Naive thymus-derived CD4-positive, alpha-beta T cell (primary cell): Measurements from ENCODE around the gene RTEL1. TPM values are rescaled to one million over a fixed set of nuclear protein-coding genes. Genes with fewer than 3 reads are reported as not detected.
"Not testable (repeated sequence)": the region's sequence is repeated elsewhere in the genome, so short reads cannot be mapped to it uniquely, and the experiment has no call there.

Source experiments
- ATAC-seq: fragments of 150-1000 bp; cut with Tn5 transposase; 2 replicates; pipeline ENCODE4 v1.10.0; 2021; ENCODE audit warnings: mild to moderate bottlenecking, moderate library complexity
- CTCF ChIA-PET: fragments of 350-600 bp; sonication (Branson Sonifier 250); formaldehyde crosslinking; loops from one replicate; lab custom pipeline; 2021; ENCODE audit warnings: antibody characterized with exemption; lab: Charles Lee
- POLR2A ChIA-PET: fragments of 350-600 bp; sonication (Branson Sonifier 250); formaldehyde crosslinking; loops from one replicate; lab custom pipeline; 2021; ENCODE audit warnings: antibody characterized with exemption, inconsistent platforms; lab: Charles Lee
- DNase-seq, 9 donors: peaks; one replicate each; pipeline versions ENCODE4 v3.0.0 to v3.0.0-alpha.2; 2020 to 2022; ENCODE audit warnings: mixed read lengths in 1 of 9
- H3K27ac ChIP-seq: one replicate; pipeline ENCODE4 v1.7.0; 2013; ENCODE audit warnings: mild to moderate bottlenecking, low read depth, low read length, moderate library complexity
- H3K27me3 ChIP-seq, 2 donors: one replicate each; pipeline ENCODE4 v1.7.0; 2013; ENCODE audit warnings: low read length in 2 of 2, mild to moderate bottlenecking in 2 of 2, moderate library complexity in 2 of 2; ENCODE audit not compliant: control insufficient read depth in 2 of 2, insufficient read depth in 2 of 2
- H3K36me3 ChIP-seq, 3 experiments: 1 replicate in 2 of 3; 2 replicates in 1 of 3; pipeline ENCODE4 v1.7.0; 2013; ENCODE audit warnings: low read length in 3 of 3, mild to moderate bottlenecking in 3 of 3, moderate library complexity in 1 of 3; ENCODE audit not compliant: insufficient read depth in 3 of 3, control insufficient read depth in 2 of 3
- H3K4me1 ChIP-seq, 2 donors: one replicate each; pipeline ENCODE4 v1.7.0; 2013; ENCODE audit warnings: low read length in 2 of 2, mild to moderate bottlenecking in 2 of 2, moderate library complexity in 1 of 2; ENCODE audit not compliant: control insufficient read depth in 2 of 2, insufficient read depth in 2 of 2
- H3K4me3 ChIP-seq: 2 replicates; pipeline ENCODE4 v1.7.0; 2013; ENCODE audit warnings: mild to moderate bottlenecking, low read length
- H3K9me3 ChIP-seq, 3 experiments: 1 replicate in 2 of 3; 2 replicates in 1 of 3; pipeline ENCODE4 v1.7.0; 2013; ENCODE audit warnings: low read length in 3 of 3; ENCODE audit not compliant: control insufficient read depth in 2 of 3
- H3K27ac Mint-ChIP-seq, 9 donors: one replicate each; pipeline ENCODE4 v1.8.0; 2020 to 2022; ENCODE audit warnings: mixed read lengths in 9 of 9, mild to moderate bottlenecking in 8 of 9, moderate library complexity in 5 of 9, inconsistent platforms in 2 of 9
- H3K27me3 Mint-ChIP-seq, 5 donors: one replicate each; pipeline ENCODE4 v1.8.0; 2021 to 2022; ENCODE audit warnings: mixed read lengths in 5 of 5, mild to moderate bottlenecking in 1 of 5
- H3K36me3 Mint-ChIP-seq, 5 donors: one replicate each; pipeline ENCODE4 v1.8.0; 2020 to 2022; ENCODE audit warnings: mixed read lengths in 5 of 5, mild to moderate bottlenecking in 3 of 5, inconsistent platforms in 1 of 5
- H3K4me1 Mint-ChIP-seq, 7 donors: one replicate each; pipeline ENCODE4 v1.8.0; 2020 to 2022; ENCODE audit warnings: mixed read lengths in 7 of 7, mild to moderate bottlenecking in 3 of 7, inconsistent platforms in 1 of 7
- H3K4me3 Mint-ChIP-seq, 10 donors: one replicate each; pipeline ENCODE4 v1.8.0; 2020 to 2022; ENCODE audit warnings: mild to moderate bottlenecking in 10 of 10, mixed read lengths in 10 of 10, moderate library complexity in 6 of 10, inconsistent platforms in 2 of 10
- H3K9me3 Mint-ChIP-seq, 11 donors: one replicate each; pipeline ENCODE4 v1.8.0; 2020 to 2022; ENCODE audit warnings: mixed read lengths in 11 of 11, mild to moderate bottlenecking in 4 of 11, inconsistent platforms in 1 of 11, moderate library complexity in 1 of 11
- intact Hi-C, 2 donors: fragments of 100-400 bp; cut with micrococcal nuclease; formaldehyde crosslinking; loops; one replicate each; pipeline ENCODE4 v1.15.1; 2023
- polyA plus RNA-seq, 2 donors: library from polyadenylated mRNA; unstranded; fragments of 300-500 nt; fragmentation: Illumina TruSeq; gene quantifications; one replicate each; pipeline ENCODE4 v1.2.3, GENCODE V29; 2021
- total RNA-seq, 6 experiments: library from RNA in 5 of 6; stranded (reverse) in 5 of 6; gene quantifications; 1 replicate in 5 of 6; 2 replicates in 1 of 6; pipeline ENCODE4 v1.2.3 and lab custom pipeline; 2021 to 2026

The RTEL1 gene
- total and polyA plus RNA-seq, 7 experiments from 2014 or later, result 1.9 to 47.2 (median 31.6) TPM

DNA sequence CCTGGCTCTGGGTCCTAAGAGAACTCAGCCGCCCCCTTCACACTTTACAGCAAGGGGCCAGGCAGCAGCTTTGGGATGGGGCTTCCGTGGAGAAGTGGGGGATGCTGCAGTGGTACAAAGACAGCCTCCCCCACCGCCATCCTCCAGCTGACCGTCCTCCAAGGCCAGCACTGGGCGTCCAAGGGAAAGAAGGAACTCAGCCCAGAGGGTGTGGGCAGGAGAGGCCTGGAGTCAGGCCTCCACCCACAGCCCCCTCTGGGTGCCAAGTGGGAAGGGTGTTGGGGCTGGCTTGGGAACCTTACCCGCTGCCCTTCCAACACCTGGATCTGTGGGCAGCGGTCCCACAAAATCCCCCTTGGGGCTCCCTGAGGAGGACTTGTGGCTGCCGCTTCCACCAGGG, 18.0 kb upstream of the RTEL1 start:
- no peaks in the 10 kb centered on the region for H3K27me3 ChIP-seq
- no peaks in the 10 kb centered on the region for H3K9me3 Mint-ChIP-seq
- peaks cover 23 to 49% (median 37%) of the 10 kb centered on the region in 7 donors for H3K4me1 Mint-ChIP-seq
- ChIA-PET POLR2A (interaction anchor here (0.6 to 10.8 kb wide), 9 partner anchors 8 to 224 kb away, joined by 3 to 552 read pairs (median 5); partner anchors contain the start of genes GMEB2, LIME1, PPDPF and RTEL1), CTCF (no interaction called here)
- peaks cover 27 to 37% of the 10 kb centered on the region in 2 donors for H3K4me1 ChIP-seq
- H3K27ac Mint-ChIP-seq, result peak overlapping the region; percentile 98 to 100 (median 100)
- no peak for DNase-seq
- peaks cover 0 to 7% (median 5%) of the 10 kb centered on the region in 5 donors for H3K36me3 Mint-ChIP-seq
- peaks cover 0 to 9% (median 0%) of the 10 kb centered on the region in 3 experiments for H3K36me3 ChIP-seq
- intact Hi-C loops, result no loop called here
- peak overlapping the region; percentile 85 to 97 (median 94) for H3K4me3 Mint-ChIP-seq
- peaks cover 0 to 2% (median 0%) of the 10 kb centered on the region in 5 donors for H3K27me3 Mint-ChIP-seq
- no peak for ATAC-seq
- H3K9me3 ChIP-seq, result no peaks in the 10 kb centered on the region
- H3K4me3 ChIP-seq, result peak overlapping the region; percentile 94
- H3K27ac ChIP-seq, result peak overlapping the region; percentile 78

DNA sequence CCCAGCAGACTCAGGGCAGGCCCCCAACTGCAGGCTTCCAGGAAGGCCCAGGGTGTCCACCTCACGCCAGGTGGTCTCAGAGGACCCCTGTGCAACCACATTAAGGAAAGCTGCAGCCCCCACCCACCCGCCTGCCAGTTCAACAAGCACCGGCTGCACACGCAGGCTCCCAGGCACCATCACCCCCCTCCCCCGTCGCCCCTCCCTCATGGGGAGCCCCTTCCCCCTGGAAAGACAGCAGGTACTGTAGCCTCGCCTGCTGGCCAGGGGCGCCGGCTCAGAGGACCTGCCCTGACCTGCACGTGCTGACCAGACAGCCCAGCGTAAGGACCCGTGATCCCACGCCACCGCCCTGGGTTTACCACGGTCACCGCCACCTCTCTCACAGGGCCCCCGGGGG, 17.4 kb upstream of the RTEL1 start:
- Mint-ChIP-seq H3K27ac (peak overlapping the region in 8 of 9 donors; percentile 75 to 100 (median 98)), H3K4me1 (peaks cover 19 to 46% (median 32%) of the 10 kb centered on the region in 7 donors), H3K4me3 (peak overlapping the region; percentile 73 to 97 (median 93))
- H3K36me3 ChIP-seq, H3K27me3 ChIP-seq, intact Hi-C loops, H3K9me3 ChIP-seq, H3K36me3 Mint-ChIP-seq, H3K9me3 Mint-ChIP-seq, H3K27me3 Mint-ChIP-seq, ATAC-seq: not testable (repeated sequence)
- H3K4me3 ChIP-seq, result peak overlapping the region; percentile 94
- CTCF ChIA-PET, result interaction anchor here (2.4 kb wide), 1 partner anchor 9 kb away, joined by 13 read pairs; no protein-coding TSS in a partner anchor
- H3K4me1 ChIP-seq, result peaks cover 27 to 31% of the 10 kb centered on the region in 2 donors
- peak overlapping the region; percentile 78 for H3K27ac ChIP-seq
- POLR2A ChIA-PET, result interaction anchor here (0.8 to 10.8 kb wide), 11 partner anchors 11 to 339 kb away, joined by 3 to 552 read pairs (median 13); partner anchors contain the start of genes GMEB2, LIME1, PPDPF and PRPF6
- DNase-seq, result peak in 1 of 9 donors; percentile 35

DNA sequence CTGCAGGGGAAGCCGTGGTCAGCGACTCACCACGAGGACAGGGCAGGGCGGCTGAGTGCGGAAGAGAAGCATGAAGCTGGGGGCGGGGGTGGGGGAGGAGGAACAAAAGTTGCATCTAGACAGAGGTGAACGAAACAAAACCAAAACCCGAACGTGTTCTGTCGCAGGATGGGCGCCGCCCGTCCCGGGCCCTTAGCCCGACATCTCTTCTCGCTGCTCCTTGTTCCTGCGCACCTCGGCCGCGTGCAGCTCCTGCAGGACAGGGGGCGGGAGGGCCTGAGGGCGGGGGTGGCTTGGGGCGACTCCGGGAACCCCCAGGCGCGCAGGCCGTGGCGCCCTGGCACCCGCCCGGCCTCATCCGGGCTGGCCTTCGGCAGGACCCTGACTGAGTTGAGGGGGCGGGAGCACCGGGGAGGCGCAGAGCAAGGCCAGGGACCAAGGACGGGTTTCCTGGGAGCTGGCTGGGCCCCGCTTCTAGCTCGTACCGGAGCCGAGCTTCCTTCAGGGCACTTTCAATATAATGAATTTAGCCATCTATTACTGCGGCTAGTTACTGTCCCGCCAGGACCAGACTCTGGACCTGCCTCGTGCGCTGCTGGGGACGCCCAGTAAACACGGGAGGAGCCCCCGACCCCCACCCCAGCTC, 16.8 kb upstream of the RTEL1 start:
- Mint-ChIP-seq H3K27ac (peak overlapping the region in 7 of 9 donors; percentile 78 to 98 (median 85)), H3K4me1 (peaks cover 16 to 46% (median 31%) of the 10 kb centered on the region in 7 donors), H3K27me3 (peaks cover 0 to 2% (median 0%) of the 10 kb centered on the region in 5 donors), H3K36me3 (peaks cover 0 to 9% (median 6%) of the 10 kb centered on the region in 5 donors), H3K4me3 (peak overlapping the region; percentile 57 to 92 (median 76)), H3K9me3 (no peaks in the 10 kb centered on the region)
- Histone ChIP-seq H3K4me1 (peaks cover 27 to 29% of the 10 kb centered on the region in 2 donors), H3K27me3 (no peaks in the 10 kb centered on the region), H3K36me3 (peaks cover 0 to 9% (median 0%) of the 10 kb centered on the region in 3 experiments), H3K27ac (peak overlapping the region; percentile 90), H3K4me3 (peak overlapping the region; percentile 89), H3K9me3 (no peaks in the 10 kb centered on the region)
- CTCF ChIA-PET, result interaction anchor here (0.5 to 2.4 kb wide), 14 partner anchors 9 to 466 kb away, joined by 3 to 13 read pairs (median 4); partner anchors contain the start of genes GMEB2, NPBWR2 and PTK6
- ATAC-seq (peak; percentile 38), DNase-seq (peak in 7 of 9 donors; percentile 53 to 68 (median 63))
- POLR2A ChIA-PET, result interaction anchor here (0.7 to 10.8 kb wide), 21 partner anchors 10 to 339 kb away, joined by 3 to 552 read pairs (median 7); partner anchors contain the start of genes ARFRP1, GMEB2, HELZ2 and LIME1
- intact Hi-C loops, result no loop called here

DNA sequence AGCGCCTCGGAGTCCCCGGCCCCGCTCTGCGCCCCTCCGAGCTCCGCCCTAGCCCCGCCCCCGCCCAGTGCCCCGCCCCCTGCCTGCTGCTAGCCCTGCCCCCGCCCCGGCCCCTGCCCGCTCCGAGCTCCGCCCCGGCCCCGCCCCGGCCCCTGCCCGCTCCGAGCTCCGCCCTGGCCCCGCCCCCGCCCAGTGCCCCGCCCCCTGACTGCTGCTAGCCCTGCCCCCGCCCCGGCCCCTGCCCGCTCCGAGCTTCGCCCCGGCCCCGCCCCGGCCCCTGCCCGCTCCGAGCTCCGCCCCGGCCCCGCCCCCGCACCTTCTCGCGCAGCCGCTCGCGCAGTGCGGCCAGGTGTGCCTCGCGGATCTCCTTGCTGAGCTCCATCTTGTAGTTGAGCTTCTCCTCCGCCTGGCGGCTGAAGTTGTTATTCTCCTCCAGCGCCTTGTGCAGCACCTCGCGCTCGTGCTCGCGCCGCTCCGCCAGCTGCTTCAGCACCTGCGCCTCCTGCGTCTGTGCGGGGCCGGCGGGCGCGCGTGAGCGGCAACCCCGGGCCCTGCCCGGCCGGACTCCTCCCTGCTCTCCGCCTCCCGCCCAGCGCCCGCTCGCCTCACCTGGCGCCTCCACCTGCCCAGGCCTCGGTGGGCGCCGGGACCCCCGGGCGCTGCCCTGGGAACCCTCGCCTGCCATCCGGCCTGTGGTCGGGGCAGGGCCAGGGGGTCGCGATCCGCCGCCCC, 16.2 kb upstream of the RTEL1 start:
- Histone ChIP-seq H3K27ac (peak overlapping the region; percentile 90), H3K4me3 (peak overlapping the region; percentile 89), H3K9me3 (no peaks in the 10 kb centered on the region), H3K27me3 (no peaks in the 10 kb centered on the region), H3K4me1 (peaks cover 23 to 25% of the 10 kb centered on the region in 2 donors), H3K36me3 (peaks cover 0 to 9% (median 0%) of the 10 kb centered on the region in 3 experiments)
- Mint-ChIP-seq H3K4me3 (peak overlapping the region; percentile 57 to 92 (median 76)), H3K9me3 (no peaks in the 10 kb centered on the region), H3K4me1 (peaks cover 16 to 42% (median 29%) of the 10 kb centered on the region in 7 donors), H3K36me3 (peaks cover 0 to 9% (median 6%) of the 10 kb centered on the region in 5 donors), H3K27me3 (peaks cover 0 to 2% (median 0%) of the 10 kb centered on the region in 5 donors), H3K27ac (peak overlapping the region; percentile 66 to 98 (median 85))
- ChIA-PET CTCF (interaction anchor here (0.5 to 2.4 kb wide), 13 partner anchors 10 to 466 kb away, joined by 3 to 13 read pairs (median 4); partner anchors contain the start of genes GMEB2, NPBWR2 and PTK6), POLR2A (interaction anchor here (0.7 to 10.8 kb wide), 21 partner anchors 10 to 338 kb away, joined by 3 to 552 read pairs (median 7); partner anchors contain the start of genes ARFRP1, GMEB2, HELZ2 and LIME1)
- ATAC-seq, result peak; percentile 86
- intact Hi-C loops, result loop anchor here (1.0 kb wide), 7 partner anchors 11 to 154 kb away; partner anchors contain the start of genes RTEL1 (in 1 of the 2) and STMN3 (in 1 of the 2)
- DNase-seq, result peak; percentile 94 to 98 (median 97)

DNA sequence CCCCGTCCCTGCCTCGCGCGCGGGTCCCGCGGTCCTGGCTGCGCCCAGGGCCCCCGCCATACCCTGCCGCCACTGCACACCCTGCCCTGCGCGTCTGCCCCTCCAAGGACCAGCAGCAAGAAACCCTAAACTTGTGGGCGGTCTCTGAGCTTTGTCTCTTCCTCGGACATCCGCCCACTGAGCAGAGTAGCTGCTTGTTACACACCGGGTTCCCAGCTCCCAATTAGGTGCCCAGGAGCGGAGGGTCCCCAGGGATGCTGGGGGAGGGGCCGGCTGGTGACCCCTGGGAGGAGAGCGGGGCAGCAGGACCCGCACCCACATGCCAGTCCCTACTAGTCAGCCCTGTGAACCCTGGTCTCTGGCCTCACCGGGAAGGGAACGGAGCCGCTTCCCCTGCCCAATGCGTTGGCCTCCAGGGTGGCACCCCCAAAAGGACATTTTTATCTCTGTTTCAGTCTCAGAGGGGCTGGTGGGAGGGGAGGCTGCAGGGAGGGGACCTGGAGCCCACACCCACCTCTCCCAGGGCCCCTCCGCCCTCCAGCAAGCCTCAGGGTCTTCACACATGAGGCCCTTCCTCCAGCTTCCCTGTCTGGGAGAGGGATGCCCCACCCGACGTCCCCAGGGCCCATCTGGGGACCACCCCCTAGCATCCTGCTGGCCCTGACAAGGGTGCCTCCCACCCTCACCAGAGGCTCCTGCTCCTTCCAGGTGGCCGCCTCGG, 15.4 kb upstream of the RTEL1 start:
- CTCF ChIA-PET, result interaction anchor here (1.2 to 2.4 kb wide), 7 partner anchors 11 to 105 kb away, joined by 3 to 13 read pairs (median 9); partner anchors contain the start of gene PTK6
- Mint-ChIP-seq H3K27ac (peak overlapping the region in 7 of 9 donors; percentile 70 to 87 (median 80)), H3K27me3 (peaks cover 0 to 2% (median 0%) of the 10 kb centered on the region in 5 donors), H3K9me3 (no peaks in the 10 kb centered on the region), H3K4me1 (peaks cover 16 to 35% (median 27%) of the 10 kb centered on the region in 7 donors), H3K4me3 (peak overlapping the region; percentile 21 to 92 (median 70)), H3K36me3 (peaks cover 0 to 9% (median 6%) of the 10 kb centered on the region in 5 donors)
- H3K27ac ChIP-seq, result peak overlapping the region; percentile 72
- H3K4me1 ChIP-seq, result peaks cover 16 to 17% of the 10 kb centered on the region in 2 donors
- DNase-seq (peak in 1 of 9 donors; percentile 36), ATAC-seq (no peak)
- no peaks in the 10 kb centered on the region for H3K9me3 ChIP-seq
- POLR2A ChIA-PET, result interaction anchor here (1.1 to 10.8 kb wide), 18 partner anchors 9 to 337 kb away, joined by 3 to 552 read pairs (median 8); partner anchors contain the start of genes ARFRP1, GMEB2, HELZ2 and LIME1
- no peaks in the 10 kb centered on the region for H3K27me3 ChIP-seq
- peaks cover 0 to 9% (median 0%) of the 10 kb centered on the region in 3 experiments for H3K36me3 ChIP-seq
- intact Hi-C loops, result loop anchor here (1.0 kb wide), 7 partner anchors 11 to 154 kb away; partner anchors contain the start of genes RTEL1 (in 1 of the 2) and STMN3 (in 1 of the 2)
- H3K4me3 ChIP-seq, result peak overlapping the region; percentile 9
